GM21381 (cell line): ENCODE data around the gene CNTN4.
"Not testable (repeated sequence)": the region's sequence is repeated elsewhere in the genome, so short reads cannot be mapped to it uniquely, and the experiment has no call there.

Experiments used
- ATAC-seq: cut with Tn5 transposase; IDR thresholded peaks from one replicate; pipeline ENCODE4 v1.9.1; 2021; ENCODE audit warnings: mild to moderate bottlenecking, moderate library complexity; ENCODE audit not compliant: unreplicated experiment

The CNTN4 gene

GRCh38 chr3:2511356-2511755 is 412.7 kb downstream of the CNTN4 start:
- no peak for ATAC-seq

DNA sequence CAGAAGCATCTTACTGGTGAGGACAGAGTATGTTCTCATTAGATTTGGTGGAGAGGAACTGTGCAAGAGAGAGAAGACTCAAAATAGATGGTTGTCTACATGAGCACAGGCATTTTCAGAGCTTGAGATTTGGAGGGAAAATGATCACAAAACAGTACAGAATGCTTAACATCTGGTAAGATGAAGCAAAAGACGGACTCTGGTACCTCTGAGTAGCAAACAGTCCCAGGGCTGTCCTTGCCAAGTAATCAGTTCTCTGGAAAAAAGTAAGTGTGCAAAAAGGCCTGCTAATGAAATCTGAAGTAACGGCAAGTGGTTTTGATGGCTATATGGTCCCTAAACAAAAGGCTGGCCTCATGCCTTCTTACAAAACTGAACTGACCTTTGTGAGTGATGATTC is 414.2 kb downstream of the CNTN4 start:
- no peak for ATAC-seq

DNA sequence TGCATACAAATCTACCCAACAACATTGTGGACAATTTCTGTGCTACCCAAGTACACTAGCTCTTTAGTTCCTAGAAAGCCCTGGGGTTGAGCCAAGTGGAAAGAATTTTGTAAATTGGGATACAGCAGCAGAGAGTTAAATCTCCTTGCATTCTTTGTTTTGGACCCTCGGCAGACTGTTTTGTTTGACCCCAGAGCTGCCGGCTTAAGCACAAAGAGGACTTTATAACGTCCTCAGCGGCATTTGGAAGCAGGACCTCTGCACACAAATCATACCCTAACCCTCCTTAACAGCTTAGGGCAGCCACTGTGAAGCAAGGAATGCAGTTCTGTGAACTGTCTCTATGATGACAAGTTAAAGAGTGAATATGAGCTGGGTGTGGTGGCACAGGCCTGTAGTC is 415.3 kb downstream of the CNTN4 start:
- no peak for ATAC-seq

DNA sequence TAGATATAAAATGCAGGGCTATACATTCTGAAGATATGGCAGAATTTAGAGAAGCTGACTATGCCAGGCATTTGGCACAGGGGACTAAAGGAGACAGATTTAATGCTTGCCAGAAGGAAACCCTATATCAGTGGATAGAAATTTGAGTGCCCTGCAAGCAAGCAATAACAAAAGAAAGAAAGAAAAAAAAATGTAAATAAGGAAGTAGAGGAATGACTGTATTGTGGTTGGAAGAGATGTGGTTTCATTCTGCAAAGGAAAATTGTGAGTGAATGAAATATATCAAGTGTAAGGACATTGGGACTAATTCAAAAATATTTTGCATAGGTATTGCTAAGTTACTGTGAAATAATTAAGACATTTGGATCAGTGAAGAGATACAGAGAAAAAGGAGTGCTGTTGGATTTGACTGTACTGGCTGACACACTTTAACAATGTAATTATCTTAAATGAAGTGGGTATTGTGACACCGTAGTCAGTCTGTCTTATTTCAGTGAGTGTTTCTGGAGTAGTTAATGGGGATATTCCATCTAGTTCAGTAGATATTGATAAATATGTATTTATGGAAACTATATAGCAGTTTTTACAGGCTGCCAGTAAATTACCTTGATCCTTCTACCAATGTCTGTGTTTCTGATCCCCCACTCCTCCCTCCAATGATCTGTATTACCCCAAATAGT is 418.2 kb downstream of the CNTN4 start:
- no peak for ATAC-seq

DNA sequence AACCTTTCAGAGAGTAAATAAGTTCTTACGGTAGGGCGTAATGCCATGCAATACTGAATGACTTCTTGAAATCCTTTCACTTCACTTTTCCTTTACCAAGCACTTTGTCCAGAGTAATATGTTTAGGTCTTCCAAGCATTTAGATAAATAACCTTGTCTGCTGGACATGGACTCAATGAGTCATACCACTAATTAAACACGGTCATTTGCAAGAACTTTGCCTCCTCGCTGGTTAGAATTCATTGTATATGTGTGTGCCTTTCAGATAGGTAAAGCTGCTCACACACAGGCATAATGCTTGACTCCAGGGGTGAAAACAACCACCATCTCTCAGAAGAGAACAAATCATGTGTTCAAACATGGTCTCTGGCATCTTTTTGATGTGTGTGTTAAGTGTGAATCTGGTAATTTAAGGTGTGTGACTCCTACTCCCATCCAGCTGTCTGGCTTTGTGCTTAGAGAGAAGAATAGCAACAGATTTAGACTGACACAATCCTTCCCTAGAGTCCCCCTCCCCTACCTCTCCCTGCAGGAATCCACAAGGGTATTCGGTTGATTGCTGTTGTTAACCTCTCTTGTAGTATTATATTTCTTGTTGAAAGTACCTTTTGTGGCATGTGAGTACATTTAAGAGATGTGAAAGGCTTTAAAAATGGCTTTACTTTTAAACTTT is 419.0 kb downstream of the CNTN4 start:
- ATAC-seq = no peak

DNA sequence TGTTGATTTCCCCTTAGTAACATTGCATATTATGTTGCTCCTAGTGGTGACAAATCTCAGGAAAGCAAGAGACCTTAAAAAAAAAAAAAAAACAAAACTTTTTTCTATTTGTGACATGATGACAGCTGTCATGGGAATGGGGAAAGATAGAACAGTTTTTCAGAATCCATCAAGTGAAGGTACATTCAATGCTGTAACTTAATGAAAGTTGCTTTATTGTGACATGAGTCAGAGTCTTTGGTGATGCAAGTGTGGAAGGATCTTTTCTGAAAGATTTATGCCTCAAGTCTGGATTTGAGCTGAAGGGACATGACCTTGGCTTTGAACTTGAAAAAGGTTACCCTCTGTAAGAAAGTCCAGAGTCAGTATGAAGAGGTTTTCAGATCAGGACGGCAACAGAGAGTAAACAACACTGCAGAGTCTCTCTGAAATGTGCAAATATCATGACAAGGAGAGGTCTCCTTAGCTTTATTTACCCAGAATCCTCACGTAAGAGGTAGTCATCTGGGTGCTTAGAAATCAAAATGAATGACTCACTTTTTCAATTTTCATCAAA is 424.7 kb downstream of the CNTN4 start:
- no peak for ATAC-seq

DNA sequence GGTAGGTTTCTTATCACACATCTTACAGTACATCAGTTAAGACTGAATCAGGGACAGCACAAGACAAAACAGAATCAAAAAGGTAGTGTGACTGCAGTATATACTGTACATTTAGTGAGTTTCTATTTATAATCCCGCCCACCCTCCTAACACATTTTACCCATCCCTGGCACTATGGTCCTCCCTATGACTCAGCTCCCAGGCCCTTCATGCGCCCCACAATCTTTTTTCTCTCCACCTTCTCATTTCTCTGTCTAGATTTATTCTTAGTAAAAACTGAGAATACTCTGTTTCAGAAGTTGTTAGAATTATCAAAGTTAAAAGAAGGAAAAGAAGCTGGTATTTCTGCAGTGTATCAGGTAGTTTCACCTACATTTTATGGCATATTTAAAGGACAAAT is 427.3 kb downstream of the CNTN4 start:
- ATAC-seq = no peak

DNA sequence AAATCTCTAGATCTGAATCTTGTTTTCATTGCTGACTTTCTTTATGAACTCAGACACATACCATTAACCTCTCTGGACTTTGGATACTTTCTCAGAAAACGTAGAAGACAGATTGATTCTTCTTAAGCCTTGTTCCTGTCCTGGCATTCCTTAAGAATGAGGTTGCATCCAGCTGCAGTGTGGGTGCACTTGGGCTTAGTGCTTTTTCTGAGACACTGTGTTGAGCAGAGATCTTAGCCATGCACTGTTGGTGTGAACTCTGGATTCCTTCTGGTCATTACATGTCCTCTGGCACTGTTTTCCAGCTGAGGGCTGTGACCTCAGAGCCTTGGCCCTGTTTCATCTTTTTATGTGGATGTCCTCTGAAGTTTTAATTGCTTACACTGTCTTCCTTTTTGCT is 428.3 kb downstream of the CNTN4 start:
- no peak for ATAC-seq

DNA sequence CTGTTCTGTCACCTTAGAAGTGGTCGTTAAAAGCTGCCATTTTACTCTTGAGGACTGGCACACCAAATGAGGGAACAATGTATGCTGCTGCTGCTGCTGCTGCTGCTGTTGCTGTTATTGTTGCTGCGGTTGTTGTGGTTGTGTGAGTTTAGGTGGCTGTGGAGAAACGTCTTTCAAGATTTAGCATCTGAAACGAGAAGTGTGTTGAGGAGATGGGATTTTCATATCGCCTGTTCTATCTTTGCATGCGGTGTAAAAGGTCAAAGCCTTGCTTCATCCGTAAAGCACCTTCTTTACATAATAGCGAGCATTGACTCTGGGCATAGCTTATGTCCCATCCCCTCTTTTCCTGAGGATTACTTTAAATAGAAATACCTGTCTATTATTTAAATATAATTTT is 428.7 kb downstream of the CNTN4 start:
- not testable (repeated sequence) for ATAC-seq

GRCh38 chr3:2534767-2535166 is 436.1 kb downstream of the CNTN4 start:
- not testable (repeated sequence) for ATAC-seq

DNA sequence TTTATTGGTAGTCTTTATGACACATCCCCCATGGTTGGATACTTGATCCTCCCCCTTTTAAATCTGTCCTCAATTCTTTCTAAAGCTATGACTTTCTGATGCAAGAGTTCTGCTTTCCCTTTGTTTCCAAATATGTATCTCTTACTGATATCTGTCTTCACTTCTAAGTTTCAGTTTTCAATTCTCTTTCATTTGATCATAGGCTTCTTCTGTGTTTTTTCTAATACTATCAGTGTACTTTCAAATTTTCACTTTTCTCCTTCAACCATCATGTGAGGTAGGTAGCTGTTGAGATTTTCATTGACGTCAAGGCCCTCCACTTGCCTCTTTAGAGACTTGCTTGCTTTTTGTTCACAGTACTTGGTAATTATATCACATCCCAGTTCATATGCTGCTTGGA is 436.5 kb downstream of the CNTN4 start:
- no peak for ATAC-seq

DNA sequence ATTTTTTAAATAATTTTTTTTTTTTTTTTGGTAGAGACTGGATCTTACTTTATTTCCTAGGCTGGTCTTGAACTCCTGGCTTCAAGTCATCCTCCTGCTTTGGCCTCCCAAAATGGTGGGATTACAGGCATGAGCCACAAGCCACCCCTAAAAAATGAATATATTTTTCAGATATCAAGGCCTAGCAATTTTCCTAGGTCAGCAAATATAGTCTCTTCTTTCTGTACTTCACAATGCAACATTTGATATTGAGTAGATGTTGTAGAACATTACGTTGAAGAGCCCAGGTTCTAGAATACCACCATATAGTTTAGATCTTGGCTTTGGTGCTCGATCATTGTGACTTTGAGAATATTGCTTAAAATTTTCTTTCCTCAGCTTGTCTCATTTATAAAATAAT is 437.9 kb downstream of the CNTN4 start:
- no peak for ATAC-seq

DNA sequence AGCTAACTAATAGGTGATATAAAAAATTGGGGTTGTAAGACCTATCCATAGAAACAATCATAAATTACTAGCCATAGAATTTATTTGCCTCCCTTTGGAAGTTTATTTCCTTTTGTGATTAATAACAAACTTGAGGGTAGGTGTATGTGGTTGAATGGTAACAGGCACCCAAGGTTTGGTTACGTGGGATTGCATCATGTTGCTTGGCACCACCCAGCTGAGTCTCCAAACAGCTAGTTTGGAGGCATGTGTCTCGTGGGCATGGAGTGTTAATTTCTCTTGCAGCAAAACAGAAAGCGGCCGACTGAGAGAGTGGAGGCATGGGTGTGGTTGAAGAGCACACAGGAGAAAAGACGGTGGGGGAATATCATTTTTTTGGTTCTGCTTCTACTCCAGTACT is 441.4 kb downstream of the CNTN4 start:
- no peak for ATAC-seq

DNA sequence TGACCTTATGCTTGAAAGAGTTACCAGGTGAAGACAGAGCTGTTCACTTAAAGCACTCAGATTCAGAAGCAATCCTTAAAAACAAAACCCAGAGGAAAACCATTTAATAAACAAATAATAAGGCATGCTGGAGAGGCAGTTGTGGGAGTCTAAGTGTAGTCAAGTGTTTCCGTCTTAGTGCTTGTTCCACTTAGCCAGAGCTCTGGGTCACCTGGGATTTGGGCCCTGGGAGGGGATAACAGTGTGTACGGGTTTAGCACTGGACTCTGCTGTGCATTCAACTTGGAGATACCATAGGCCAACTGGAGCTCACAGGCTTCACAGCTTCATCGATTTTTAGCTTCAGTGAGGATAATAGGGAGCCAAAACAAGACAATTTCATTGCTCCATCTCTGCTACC is 444.6 kb downstream of the CNTN4 start:
- ATAC-seq = no peak

- ATAC-seq = no peak
Observed at GRCh38 chr3:2544212-2544611, 445.5 kb downstream of the CNTN4 start.

- no peak for ATAC-seq
Observed at GRCh38 chr3:2544718-2545117, 446.1 kb downstream of the CNTN4 start.

DNA sequence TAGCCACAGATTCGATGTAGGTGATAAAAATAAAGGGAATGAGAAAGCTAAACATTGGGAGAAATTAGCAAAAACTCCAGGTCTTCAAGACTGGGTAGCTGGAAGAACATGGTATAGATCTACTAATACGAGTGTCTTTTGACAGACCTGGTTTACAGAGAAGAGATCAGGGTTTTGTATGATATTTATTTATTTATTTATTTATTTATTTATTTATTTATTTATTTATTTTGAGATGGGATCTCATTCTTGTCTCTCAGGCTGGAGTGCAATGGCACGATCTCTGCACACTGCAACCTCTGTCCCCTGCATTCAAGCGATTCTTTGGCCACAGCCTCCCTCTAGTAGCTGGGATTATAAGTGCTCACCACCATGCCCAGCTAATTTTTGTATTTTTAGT is 448.4 kb downstream of the CNTN4 start:
- no peak for ATAC-seq

- ATAC-seq = no peak
Observed at GRCh38 chr3:2554656-2555055, 456.0 kb downstream of the CNTN4 start.

- no peak for ATAC-seq
Observed at GRCh38 chr3:2558796-2559195, 460.1 kb downstream of the CNTN4 start.

GRCh38 chr3:2567451-2567850 is 468.8 kb downstream of the CNTN4 start:
- ATAC-seq = no peak

DNA sequence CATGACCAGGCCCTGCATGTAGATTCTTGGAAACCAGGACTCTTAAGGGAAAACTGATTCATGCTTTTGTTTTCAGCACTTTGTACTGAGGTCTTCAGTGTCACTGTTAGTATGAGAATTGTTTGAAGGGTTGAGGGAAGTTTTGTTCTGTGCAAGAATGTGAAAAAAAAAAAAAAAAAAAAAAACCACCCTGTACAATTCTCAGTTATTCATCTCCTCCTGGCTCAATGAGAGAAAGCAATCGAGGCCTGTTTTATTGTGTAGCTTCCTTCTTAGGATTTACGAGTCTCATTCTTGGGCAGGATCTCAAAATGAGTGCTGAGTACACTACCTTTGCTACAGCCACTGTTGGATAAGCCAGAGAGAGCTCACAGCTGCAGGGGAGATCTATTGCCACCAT is 469.5 kb downstream of the CNTN4 start:
- no peak for ATAC-seq

DNA sequence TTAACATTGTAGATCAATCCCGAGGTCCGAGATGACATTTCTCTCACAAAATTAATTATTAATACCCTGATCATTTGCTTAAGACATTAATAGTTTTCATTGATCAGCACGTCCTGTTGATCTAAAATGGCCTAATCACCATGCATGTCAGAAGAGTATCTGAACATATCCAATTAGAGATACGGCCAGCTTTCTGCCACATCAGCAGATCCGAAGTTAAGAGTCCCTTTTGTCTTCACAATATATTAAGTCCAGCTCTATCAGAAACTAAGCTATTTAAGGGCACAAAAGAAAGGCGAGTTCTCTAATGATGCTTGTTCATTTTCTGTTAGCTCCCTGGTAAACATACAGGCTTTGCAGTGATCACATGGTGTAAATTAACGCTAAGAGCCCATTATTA is 470.3 kb downstream of the CNTN4 start:
- ATAC-seq = no peak

- ATAC-seq = no peak
Observed at GRCh38 chr3:2577571-2577970, 478.9 kb downstream of the CNTN4 start.
